ENCODE data around the gene ARHGEF9.

The ARHGEF9 gene

GRCh38 chrX:63673896-63674295, 111.1 kb downstream of the ARHGEF9 start:
- Histone ChIP-seq H3K36me3 (replicated peaks; ENCODE audit: low read depth, low read length) (peaks cover 6% of the 10 kb centered on the region), H2AFZ (ENCODE audit: low read depth, low read length) (no peak overlapping the region), H4K20me1 (ENCODE audit: insufficient read depth, low read length) (no peaks in the 10 kb centered on the region), H3K4me2 (ENCODE audit: low read length) (no peak overlapping the region), H3K27me3 (ENCODE audit: low read depth, low read length) (no peaks in the 10 kb centered on the region), H3K9me3 (ENCODE audit: insufficient read depth, low read length) (no peaks in the 10 kb centered on the region), H3K4me1 (ENCODE audit: low read length) (no peaks in the 10 kb centered on the region), H3K79me2 (ENCODE audit: low read length) (no peaks in the 10 kb centered on the region), H3K4me3 (ENCODE audit: low read length) (no peak overlapping the region), H3K9ac (ENCODE audit: low read length) (no peak overlapping the region), H3K27ac (ENCODE audit: low read length) (no peak overlapping the region)
- TF ChIP-seq EZH2phosphoT487 (IDR thresholded peaks at IDR 0.05; ENCODE audit: low read depth), result no peak
- no peak for TF ChIP-seq CTCF (IDR thresholded peaks at IDR 0.05; ENCODE audit: low read depth, low read length)

GRCh38 chrX:63664741-63665140, 120.3 kb downstream of the ARHGEF9 start:
- no peaks in the 10 kb centered on the region for H3K9me3 ChIP-seq (ENCODE audit: insufficient read depth, low read length)

GRCh38 chrX:63664083-63664482, 120.9 kb downstream of the ARHGEF9 start:
- H3K4me1 ChIP-seq (ENCODE audit: low read length), result no peaks in the 10 kb centered on the region
- no peaks in the 10 kb centered on the region for H4K20me1 ChIP-seq (ENCODE audit: insufficient read depth, low read length)
- H3K4me3 ChIP-seq (ENCODE audit: low read length), result no peak overlapping the region
- no peak overlapping the region for H2AFZ ChIP-seq (ENCODE audit: low read depth, low read length)
- no peaks in the 10 kb centered on the region for H3K9me3 ChIP-seq (ENCODE audit: insufficient read depth, low read length)
- no peak overlapping the region for H3K27ac ChIP-seq (ENCODE audit: low read length)
- peaks cover 8% of the 10 kb centered on the region for H3K36me3 ChIP-seq (replicated peaks; ENCODE audit: low read depth, low read length)
- H3K27me3 ChIP-seq (ENCODE audit: low read depth, low read length), result no peaks in the 10 kb centered on the region
- no peak overlapping the region for H3K4me2 ChIP-seq (ENCODE audit: low read length)
- TF ChIP-seq CTCF (IDR thresholded peaks at IDR 0.05; ENCODE audit: low read depth, low read length) (no peak), EZH2phosphoT487 (IDR thresholded peaks at IDR 0.05; ENCODE audit: low read depth) (no peak)
- no peak overlapping the region for H3K9ac ChIP-seq (ENCODE audit: low read length)
- no peaks in the 10 kb centered on the region for H3K79me2 ChIP-seq (ENCODE audit: low read length)

More at GRCh38 chrX:63664741-63665140, 120.3 kb downstream of the ARHGEF9 start:
- no peak for TF ChIP-seq EZH2phosphoT487 (IDR thresholded peaks at IDR 0.05; ENCODE audit: low read depth)
- TF ChIP-seq CTCF (IDR thresholded peaks at IDR 0.05; ENCODE audit: low read depth, low read length), result no peak
- Histone ChIP-seq H3K4me2 (ENCODE audit: low read length) (no peak overlapping the region), H3K4me1 (ENCODE audit: low read length) (no peaks in the 10 kb centered on the region), H3K4me3 (ENCODE audit: low read length) (no peak overlapping the region), H3K27ac (ENCODE audit: low read length) (no peak overlapping the region), H2AFZ (ENCODE audit: low read depth, low read length) (no peak overlapping the region), H4K20me1 (ENCODE audit: insufficient read depth, low read length) (no peaks in the 10 kb centered on the region), H3K27me3 (ENCODE audit: low read depth, low read length) (no peaks in the 10 kb centered on the region), H3K9ac (ENCODE audit: low read length) (no peak overlapping the region), H3K36me3 (replicated peaks; ENCODE audit: low read depth, low read length) (peaks cover 8% of the 10 kb centered on the region), H3K79me2 (ENCODE audit: low read length) (no peaks in the 10 kb centered on the region)

GRCh38 chrX:63661676-63662075, 123.3 kb downstream of the ARHGEF9 start:
- H3K9me3 ChIP-seq (ENCODE audit: insufficient read depth, low read length), result no peaks in the 10 kb centered on the region
- no peaks in the 10 kb centered on the region for H4K20me1 ChIP-seq (ENCODE audit: insufficient read depth, low read length)

More at GRCh38 chrX:63661676-63662075, 123.3 kb downstream of the ARHGEF9 start:
- Histone ChIP-seq H2AFZ (ENCODE audit: low read depth, low read length) (no peak overlapping the region), H3K79me2 (ENCODE audit: low read length) (no peaks in the 10 kb centered on the region), H3K27ac (ENCODE audit: low read length) (no peak overlapping the region), H3K4me1 (ENCODE audit: low read length) (no peaks in the 10 kb centered on the region), H3K27me3 (ENCODE audit: low read depth, low read length) (no peaks in the 10 kb centered on the region), H3K4me2 (ENCODE audit: low read length) (no peak overlapping the region), H3K9ac (ENCODE audit: low read length) (no peak overlapping the region), H3K36me3 (replicated peaks; ENCODE audit: low read depth, low read length) (peaks cover under 1% of the 10 kb centered on the region), H3K4me3 (ENCODE audit: low read length) (no peak overlapping the region)
- TF ChIP-seq EZH2phosphoT487 (IDR thresholded peaks at IDR 0.05; ENCODE audit: low read depth), result no peak
- TF ChIP-seq CTCF (IDR thresholded peaks at IDR 0.05; ENCODE audit: low read depth, low read length), result no peak
